ENCODE measurements around the gene SBNO2.

DNA sequence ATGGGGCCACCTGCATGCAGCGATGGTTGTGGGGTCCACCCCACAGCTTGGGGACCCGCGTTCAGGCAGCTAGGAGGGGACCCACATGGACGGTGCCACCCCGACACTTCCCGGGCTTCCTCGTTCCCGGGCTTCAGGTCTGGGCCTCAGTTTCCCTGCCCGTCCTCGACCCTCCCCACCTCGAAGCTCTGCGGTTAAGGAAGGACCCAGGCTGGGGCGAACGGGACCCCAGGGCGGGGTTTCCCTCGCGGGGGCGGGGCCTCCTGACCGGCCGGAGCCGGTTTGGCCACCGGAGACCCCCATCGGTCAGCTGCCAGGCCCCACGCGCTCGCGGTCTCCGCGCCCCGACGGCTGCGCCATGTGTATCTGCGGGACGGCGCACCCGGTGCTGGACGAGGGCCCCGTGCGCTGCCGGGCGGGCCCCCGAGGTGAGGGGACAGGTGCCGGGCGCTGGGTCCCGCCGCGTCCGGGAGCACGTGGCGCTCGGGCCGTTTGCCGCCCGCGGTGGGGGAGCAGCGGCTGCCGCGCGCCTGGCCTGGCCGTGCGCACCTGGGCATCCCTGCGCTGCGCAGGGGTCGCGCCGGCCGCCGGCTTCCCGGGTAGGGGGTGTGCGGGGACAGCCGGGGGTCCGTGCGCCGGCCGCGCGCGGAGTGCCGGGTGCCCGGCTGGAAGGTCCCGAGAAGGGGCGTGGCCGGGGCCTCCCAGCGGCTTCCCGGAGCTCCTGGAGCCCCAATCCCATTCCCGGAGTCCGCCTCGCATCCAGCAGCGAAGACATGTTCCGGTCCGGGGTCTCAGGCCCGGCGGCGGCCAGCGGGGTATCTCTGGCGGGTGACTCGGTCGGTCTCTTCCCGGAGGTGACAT lies 102.9 kb downstream of the SBNO2 start:
- no peak for TF ChIP-seq POLR2AphosphoS5 (IDR thresholded peaks at IDR 0.05; ENCODE audit: low read depth, low read length)
- TF ChIP-seq TAF1 (IDR thresholded peaks at IDR 0.05; ENCODE audit: borderline replicate concordance, insufficient read depth, low read length): no peak
